ENCODE results near the gene DIO1. TPM values are rescaled to one million over a fixed set of nuclear protein-coding genes. Genes with fewer than 3 reads are reported as not detected.

DIO1 gene
- total and polyA plus RNA-seq, 9 of the 15 experiments (the other 6 are each of a cell fraction or from before 2014, with no cell fraction given) = not detected

DNA sequence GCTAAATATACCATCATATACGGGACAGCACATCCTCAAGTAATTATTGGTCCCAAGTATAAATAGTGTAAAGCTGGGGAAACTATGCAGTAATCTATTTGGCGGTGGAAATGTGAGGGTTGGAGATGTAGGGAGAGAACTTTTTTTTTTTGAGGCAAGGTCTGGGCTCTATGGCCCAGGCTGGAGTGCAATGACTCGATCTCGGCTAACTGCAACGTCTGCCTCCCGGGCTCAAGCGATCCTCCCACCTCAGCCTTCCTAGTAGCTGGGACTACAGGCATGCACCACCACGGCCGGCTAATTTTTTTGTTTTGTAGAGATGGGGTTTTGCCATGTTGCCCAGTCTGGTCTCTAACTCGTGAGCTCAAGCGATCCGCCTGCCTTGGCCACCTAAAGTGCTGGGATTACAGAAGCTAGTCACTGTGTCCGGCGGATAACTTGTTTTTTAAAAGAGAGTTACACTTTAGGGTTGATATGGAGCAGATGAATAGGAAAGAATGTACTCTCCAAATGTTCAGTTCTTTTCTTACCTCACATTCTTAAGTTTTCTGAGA, 49.6 kb downstream of the DIO1 start:
- POLR2A ChIA-PET = interaction anchor here (0.6 to 2.2 kb wide), 9 partner anchors 11 to 106 kb away, joined by 3 to 9 read pairs (median 5); partner anchors contain the start of genes NDC1 and YIPF1
- H3K9me3 ChIP-seq (replicated peaks; ENCODE audit: control insufficient read depth, insufficient read depth, low read depth, low read length) = no peaks in the 10 kb centered on the region
- H3K4me3 ChIP-seq = peak overlapping the region; percentile 88
- H3K9me1 ChIP-seq (ENCODE audit: control insufficient read depth, insufficient read depth, low read length) = no peaks in the 10 kb centered on the region
- ATAC-seq (peak; percentile 3; the same call in 1 of the 3 replicates), FAIRE-seq (peak; percentile 64), DNase-seq (ENCODE audit: extremely low read depth in 1 of 4, low spot score in 3 of 4) (peak in 1 of 4 experiments; percentile 60)
- peak overlapping the region; percentile 91 for H3K4me2 ChIP-seq (ENCODE audit: insufficient read depth, low read length)
- in situ Hi-C loops (cut with MboI) = no loop called here
- H3K79me2 ChIP-seq (ENCODE audit: control insufficient read depth, insufficient read depth, low read length) = peaks cover 82% of the 10 kb centered on the region
- H3K27me3 ChIP-seq (ENCODE audit: control insufficient read depth in 2 of 2, insufficient read depth in 2 of 2, low read length in 2 of 2) = no peaks in the 10 kb centered on the region
- H3K27ac ChIP-seq (ENCODE audit: extremely low read depth, low read depth, low read length) = peak overlapping the region; percentile 91
- H3K4me1 ChIP-seq (replicated peaks in 1 of 2; ENCODE audit: control insufficient read depth in 2 of 2, insufficient read depth in 2 of 2, low read length in 2 of 2) = peaks cover 27 to 29% of the 10 kb centered on the region in 2 experiments
- peak overlapping the region; percentile 63 for H2AFZ ChIP-seq (ENCODE audit: low read depth, low read length)
- BruUV-seq (replicated peaks) = no TSS peak
- CTCF ChIA-PET (ENCODE audit: low intra/inter-chr PET ratio) = no interaction called here
- WGBS (ENCODE audit: insufficient coverage, low coverage, missing lambda C conversion rate) = 2% methylated on average over 14 of the region's 14 CpGs
- peaks cover 22% of the 10 kb centered on the region; the same call in 2 of the 3 replicates for H3K36me3 ChIP-seq (ENCODE audit: control insufficient read depth, insufficient read depth, low read length)
- H4K20me1 ChIP-seq (replicated peaks; ENCODE audit: control insufficient read depth, insufficient read depth, low read length) = peaks cover 7% of the 10 kb centered on the region; the same call in 1 of the 2 replicates
- intact Hi-C loops (cut with micrococcal nuclease) = loop anchor here (10.0 kb wide), 1 partner anchor 459 kb away; no protein-coding TSS in a partner anchor
- peak overlapping the region; percentile 84 to 86 for H3K9ac ChIP-seq (ENCODE audit: insufficient read depth in 1 of 2, low read depth in 2 of 2, low read length in 2 of 2)
- TF ChIP-seq MLLT1 (IDR thresholded peaks at IDR 0.05) (peak in 1 of 2 experiments; percentile 37; a peak in 1 of 4 replicates), ZNF263 (CRISPR knock-in tag; IDR thresholded peaks at IDR 0.05; ENCODE audit: borderline replicate concordance) (peak; percentile 51; the same call in 1 of the 2 replicates), L3MBTL2 (IDR thresholded peaks at IDR 0.05) (peak; percentile 16; the same call in 1 of the 2 replicates), IFI16 (CRISPR knock-in tag; IDR thresholded peaks at IDR 0.05) (no peak), ZFP36 (IDR thresholded peaks at IDR 0.05; ENCODE audit: low read depth, low read length, partially characterized antibody) (peak; percentile 68), ZEB2 (IDR thresholded peaks at IDR 0.05) (peak; percentile 9; the same call in 1 of the 2 replicates)
- TF ChIP-seq, protein P1, sequence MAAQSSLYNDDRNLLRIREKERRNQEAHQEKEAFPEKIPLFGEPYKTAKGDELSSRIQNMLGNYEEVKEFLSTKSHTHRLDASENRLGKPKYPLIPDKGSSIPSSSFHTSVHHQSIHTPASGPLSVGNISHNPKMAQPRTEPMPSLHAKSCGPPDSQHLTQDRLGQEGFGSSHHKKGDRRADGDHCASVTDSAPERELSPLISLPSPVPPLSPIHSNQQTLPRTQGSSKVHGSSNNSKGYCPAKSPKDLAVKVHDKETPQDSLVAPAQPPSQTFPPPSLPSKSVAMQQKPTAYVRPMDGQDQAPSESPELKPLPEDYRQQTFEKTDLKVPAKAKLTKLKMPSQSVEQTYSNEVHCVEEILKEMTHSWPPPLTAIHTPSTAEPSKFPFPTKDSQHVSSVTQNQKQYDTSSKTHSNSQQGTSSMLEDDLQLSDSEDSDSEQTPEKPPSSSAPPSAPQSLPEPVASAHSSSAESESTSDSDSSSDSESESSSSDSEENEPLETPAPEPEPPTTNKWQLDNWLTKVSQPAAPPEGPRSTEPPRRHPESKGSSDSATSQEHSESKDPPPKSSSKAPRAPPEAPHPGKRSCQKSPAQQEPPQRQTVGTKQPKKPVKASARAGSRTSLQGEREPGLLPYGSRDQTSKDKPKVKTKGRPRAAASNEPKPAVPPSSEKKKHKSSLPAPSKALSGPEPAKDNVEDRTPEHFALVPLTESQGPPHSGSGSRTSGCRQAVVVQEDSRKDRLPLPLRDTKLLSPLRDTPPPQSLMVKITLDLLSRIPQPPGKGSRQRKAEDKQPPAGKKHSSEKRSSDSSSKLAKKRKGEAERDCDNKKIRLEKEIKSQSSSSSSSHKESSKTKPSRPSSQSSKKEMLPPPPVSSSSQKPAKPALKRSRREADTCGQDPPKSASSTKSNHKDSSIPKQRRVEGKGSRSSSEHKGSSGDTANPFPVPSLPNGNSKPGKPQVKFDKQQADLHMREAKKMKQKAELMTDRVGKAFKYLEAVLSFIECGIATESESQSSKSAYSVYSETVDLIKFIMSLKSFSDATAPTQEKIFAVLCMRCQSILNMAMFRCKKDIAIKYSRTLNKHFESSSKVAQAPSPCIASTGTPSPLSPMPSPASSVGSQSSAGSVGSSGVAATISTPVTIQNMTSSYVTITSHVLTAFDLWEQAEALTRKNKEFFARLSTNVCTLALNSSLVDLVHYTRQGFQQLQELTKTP (IDR thresholded peaks at IDR 0.05; ENCODE audit: low read depth in 1 of 2, partially characterized antibody in 2 of 2) = peak in 1 of 2 experiments; percentile 33
